ENCODE measurements around the gene ITGAL.

Gene ITGAL

DNA sequence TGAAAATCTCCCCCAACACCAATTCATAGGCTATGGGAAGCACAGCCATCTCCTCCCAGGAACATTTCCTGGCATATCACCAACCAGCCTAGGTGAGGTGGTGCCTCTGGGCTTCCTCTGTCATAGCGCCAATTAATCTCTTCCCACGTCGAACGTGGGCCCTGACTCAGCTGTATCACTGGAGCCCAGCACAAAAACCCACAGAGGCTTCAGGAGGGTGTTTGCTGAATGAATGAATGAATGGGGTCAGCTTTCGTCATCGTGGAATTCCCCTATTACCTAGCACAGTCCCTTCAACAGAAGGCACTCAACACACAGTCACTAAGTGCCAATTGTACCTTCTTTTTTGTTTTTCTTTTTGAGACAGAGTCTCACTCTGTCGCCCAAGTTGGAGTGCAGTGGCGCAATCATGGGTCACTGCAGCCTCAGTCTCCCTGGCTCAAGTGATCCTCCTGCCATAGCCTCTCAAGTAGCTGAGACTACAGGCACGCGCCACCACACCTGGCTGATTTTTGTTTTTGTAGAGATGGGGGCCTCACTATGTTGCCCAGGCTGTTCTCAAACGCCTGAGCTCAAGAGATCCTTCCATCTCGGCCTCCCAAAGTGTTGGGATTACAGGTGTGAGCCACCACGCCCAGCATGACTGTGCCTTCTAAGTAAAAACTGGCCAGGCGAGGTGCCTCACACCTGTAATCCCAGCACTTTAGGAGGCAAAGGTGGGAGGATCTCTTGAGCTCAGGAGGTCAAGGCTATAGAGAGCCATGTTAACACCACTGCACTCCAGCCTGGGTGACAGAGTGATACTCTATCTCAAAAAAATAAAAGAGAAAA, 94.8 kb downstream of the ITGAL start:
- peak; percentile 82 for DNase-seq (ENCODE audit: low spot score)

- peak; percentile 82 for DNase-seq (ENCODE audit: low spot score)
These were observed 95.6 kb downstream of the ITGAL start for GRCh38 chr16:30567991-30568638.

GRCh38 chr16:30569281-30569680, 96.7 kb downstream of the ITGAL start:
- DNase-seq (ENCODE audit: low spot score) = no peak

- no peak for DNase-seq (ENCODE audit: low spot score)
These were observed 97.4 kb downstream of the ITGAL start for GRCh38 chr16:30569746-30570635.

GRCh38 chr16:30570636-30571444, 98.3 kb downstream of the ITGAL start:
- no peak for DNase-seq (ENCODE audit: low spot score)

- peak; percentile 96 for DNase-seq (ENCODE audit: low spot score)
These were observed 99.1 kb downstream of the ITGAL start, which contains the start of gene ZNF688 for GRCh38 chr16:30571445-30572322. TSS of gene ZNF688 (minus strand) at chr16:30571714. CDS start at chr16:30571629, 85 bp downstream.
